Measurements from ENCODE around the gene FHAD1.

DNA sequence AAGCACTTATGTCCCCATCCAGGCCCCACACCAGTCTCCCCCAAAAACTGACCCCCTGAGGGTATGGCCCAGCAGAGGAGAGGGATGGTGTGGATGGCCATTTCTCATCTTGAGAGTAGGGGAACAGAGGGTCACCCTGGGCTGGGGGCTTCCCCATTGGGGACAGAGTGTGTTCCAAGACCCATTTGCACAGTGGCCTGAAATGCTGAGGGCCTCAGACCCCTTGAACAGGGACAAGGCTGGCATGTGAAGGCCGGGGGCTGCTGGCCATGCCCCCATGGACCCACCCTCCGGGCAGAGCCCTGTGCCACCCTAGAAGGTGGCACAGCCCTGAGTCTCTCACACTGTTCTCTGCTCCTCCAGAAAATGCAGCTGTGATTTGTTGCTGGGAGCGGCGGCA is 199.2 kb downstream of the FHAD1 start:
- TF ChIP-seq CTCF (IDR thresholded peaks at IDR 0.05; ENCODE audit: low read depth, low read length, missing input control) (no peak), JUND (IDR thresholded peaks at IDR 0.05) (no peak), RXRA (IDR thresholded peaks at IDR 0.05) (no peak), TAF1 (conservative IDR thresholded peaks at IDR 0.05) (no peak), ATF3 (IDR thresholded peaks at IDR 0.05) (no peak), EGR1 (IDR thresholded peaks at IDR 0.05; ENCODE audit: low read depth in 2 of 2) (no peak), HNF4G (IDR thresholded peaks at IDR 0.05) (no peak)
- TF ChIP-seq, protein P1, sequence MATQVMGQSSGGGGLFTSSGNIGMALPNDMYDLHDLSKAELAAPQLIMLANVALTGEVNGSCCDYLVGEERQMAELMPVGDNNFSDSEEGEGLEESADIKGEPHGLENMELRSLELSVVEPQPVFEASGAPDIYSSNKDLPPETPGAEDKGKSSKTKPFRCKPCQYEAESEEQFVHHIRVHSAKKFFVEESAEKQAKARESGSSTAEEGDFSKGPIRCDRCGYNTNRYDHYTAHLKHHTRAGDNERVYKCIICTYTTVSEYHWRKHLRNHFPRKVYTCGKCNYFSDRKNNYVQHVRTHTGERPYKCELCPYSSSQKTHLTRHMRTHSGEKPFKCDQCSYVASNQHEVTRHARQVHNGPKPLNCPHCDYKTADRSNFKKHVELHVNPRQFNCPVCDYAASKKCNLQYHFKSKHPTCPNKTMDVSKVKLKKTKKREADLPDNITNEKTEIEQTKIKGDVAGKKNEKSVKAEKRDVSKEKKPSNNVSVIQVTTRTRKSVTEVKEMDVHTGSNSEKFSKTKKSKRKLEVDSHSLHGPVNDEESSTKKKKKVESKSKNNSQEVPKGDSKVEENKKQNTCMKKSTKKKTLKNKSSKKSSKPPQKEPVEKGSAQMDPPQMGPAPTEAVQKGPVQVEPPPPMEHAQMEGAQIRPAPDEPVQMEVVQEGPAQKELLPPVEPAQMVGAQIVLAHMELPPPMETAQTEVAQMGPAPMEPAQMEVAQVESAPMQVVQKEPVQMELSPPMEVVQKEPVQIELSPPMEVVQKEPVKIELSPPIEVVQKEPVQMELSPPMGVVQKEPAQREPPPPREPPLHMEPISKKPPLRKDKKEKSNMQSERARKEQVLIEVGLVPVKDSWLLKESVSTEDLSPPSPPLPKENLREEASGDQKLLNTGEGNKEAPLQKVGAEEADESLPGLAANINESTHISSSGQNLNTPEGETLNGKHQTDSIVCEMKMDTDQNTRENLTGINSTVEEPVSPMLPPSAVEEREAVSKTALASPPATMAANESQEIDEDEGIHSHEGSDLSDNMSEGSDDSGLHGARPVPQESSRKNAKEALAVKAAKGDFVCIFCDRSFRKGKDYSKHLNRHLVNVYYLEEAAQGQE (IDR thresholded peaks at IDR 0.05), result no peak

All from liver (tissue), 3 donors.